Glutamatergic neuron (in vitro differentiated cells): Measurements from ENCODE around the gene ZBTB22. TPM values are rescaled to one million over a fixed set of nuclear protein-coding genes. Genes with fewer than 3 reads are reported as not detected.
"Not testable (repeated sequence)": the region's sequence is repeated elsewhere in the genome, so short reads cannot be mapped to it uniquely, and the experiment has no call there.

Experiments used
- DNase-seq: peaks from one replicate; pipeline ENCODE4 v3.0.0; 2022
- H3K27ac Mint-ChIP-seq: one replicate; pipeline ENCODE4 v1.8.0; 2020; ENCODE audit warnings: mild to moderate bottlenecking, mixed read lengths, inconsistent platforms; ENCODE audit not compliant: unreplicated experiment
- H3K27me3 Mint-ChIP-seq: one replicate; pipeline ENCODE4 v1.8.0; 2020; ENCODE audit warnings: mild to moderate bottlenecking, moderate library complexity, mixed read lengths, inconsistent platforms; ENCODE audit not compliant: unreplicated experiment
- H3K36me3 Mint-ChIP-seq: one replicate; pipeline ENCODE4 v1.8.0; 2020; ENCODE audit warnings: mild to moderate bottlenecking, mixed read lengths, inconsistent platforms; ENCODE audit not compliant: unreplicated experiment
- H3K4me1 Mint-ChIP-seq: one replicate; pipeline ENCODE4 v1.8.0; 2020; ENCODE audit warnings: mild to moderate bottlenecking, low read depth, mixed read lengths, inconsistent platforms; ENCODE audit not compliant: unreplicated experiment
- H3K4me3 Mint-ChIP-seq: one replicate; pipeline ENCODE4 v1.8.0; 2020; ENCODE audit warnings: mild to moderate bottlenecking, mixed read lengths, inconsistent platforms; ENCODE audit not compliant: unreplicated experiment
- H3K9me3 Mint-ChIP-seq: one replicate; pipeline ENCODE4 v1.8.0; 2020; ENCODE audit warnings: mild to moderate bottlenecking, moderate library complexity, mixed read lengths, inconsistent platforms; ENCODE audit not compliant: unreplicated experiment
- CTCF ChIP-seq: fragments of 200-600 bp; sonication (generic); IDR thresholded peaks from one replicate; pipeline ENCODE4 v1.5.0; 2021; ENCODE audit not compliant: partially characterized antibody, unreplicated experiment
- total RNA-seq: library from RNA; stranded (reverse); fragmentation: NEBNext Ultra II Directional; extraction: Animal tissue kit (Norgen Biotek cat#: 25700); gene quantifications from one replicate; pipeline ENCODE4 v1.2.1, GENCODE V29; 2021; ENCODE audit not compliant: unreplicated experiment

ZBTB22 gene
- total RNA-seq, 1 donor from 2014 or later: 21.7 TPM

GRCh38 chr6:33277663-33278391, 39.7 kb downstream of the ZBTB22 start:
- Mint-ChIP-seq H3K27ac (peak overlapping the region; percentile 91), H3K4me1 (peaks cover 35% of the 10 kb centered on the region), H3K36me3 (no peaks in the 10 kb centered on the region), H3K9me3 (peaks cover 3% of the 10 kb centered on the region), H3K4me3 (peak overlapping the region; percentile 91), H3K27me3 (peaks cover 9% of the 10 kb centered on the region)
- TF ChIP-seq CTCF: no peak
- DNase-seq: no peak

GRCh38 chr6:33276864-33277662, 40.5 kb downstream of the ZBTB22 start, which contains the start of gene B3GALT4:
Gene B3GALT4, plus strand, starts transcription at chr6:33277123. Its CDS starts 297 bp downstream, at chr6:33277420.
- Mint-ChIP-seq H3K4me3 (peak within 1 kb of the TSS; percentile 91), H3K36me3 (no peaks in the 10 kb centered on the region), H3K27ac (peak within 1 kb of the TSS; percentile 91), H3K27me3 (peaks cover 9% of the 10 kb centered on the region), H3K9me3 (peaks cover 3% of the 10 kb centered on the region), H3K4me1 (peaks cover 40% of the 10 kb centered on the region)
- DNase-seq: peak; percentile 85
- TF ChIP-seq CTCF: peak; percentile 88

DNA sequence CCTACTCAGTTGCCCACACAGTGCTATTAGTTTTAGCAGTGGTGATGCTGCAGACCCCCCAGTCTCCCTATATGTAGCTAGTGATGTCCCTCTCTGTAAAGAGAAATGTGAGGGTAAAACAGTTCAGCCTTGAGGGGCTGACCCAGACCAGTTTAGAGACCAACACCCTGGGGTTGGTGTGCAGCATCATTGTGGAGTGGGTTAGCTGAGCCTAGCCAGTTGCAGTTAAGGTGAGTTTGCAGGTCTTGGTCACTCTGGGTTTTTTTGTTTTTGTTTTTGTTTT, 41.0 kb downstream of the ZBTB22 start:
- Mint-ChIP-seq H3K9me3 (peaks cover 3% of the 10 kb centered on the region), H3K4me3 (peak overlapping the region; percentile 90), H3K27me3 (peaks cover 11% of the 10 kb centered on the region), H3K36me3 (no peaks in the 10 kb centered on the region), H3K27ac (peak overlapping the region; percentile 88), H3K4me1 (peaks cover 40% of the 10 kb centered on the region)
- DNase-seq: no peak
- TF ChIP-seq CTCF: no peak

GRCh38 chr6:33275795-33276580, 41.6 kb downstream of the ZBTB22 start:
- H3K9me3 Mint-ChIP-seq, H3K36me3 Mint-ChIP-seq, DNase-seq: not testable (repeated sequence)
- Mint-ChIP-seq H3K27me3 (peaks cover 12% of the 10 kb centered on the region), H3K4me3 (peak overlapping the region; percentile 90), H3K27ac (peak overlapping the region; percentile 88), H3K4me1 (peaks cover 40% of the 10 kb centered on the region)
